HG03064 (cell line): ENCODE data around the gene DOCK11.
"Not testable (repeated sequence)": the region's sequence is repeated elsewhere in the genome, so short reads cannot be mapped to it uniquely, and the experiment has no call there.

Experiments
- ATAC-seq: cut with Tn5 transposase; IDR thresholded peaks from one replicate; pipeline ENCODE4 v1.9.1; 2021; ENCODE audit warnings: low read depth; ENCODE audit not compliant: unreplicated experiment

The DOCK11 gene

GRCh38 chrX:118495061-118495921 lies at the start of gene DOCK11:
Gene DOCK11, plus strand, starts transcription at chrX:118495815. Its CDS starts 157 bp downstream, at chrX:118495972.
- peak; percentile 70 for ATAC-seq

DNA sequence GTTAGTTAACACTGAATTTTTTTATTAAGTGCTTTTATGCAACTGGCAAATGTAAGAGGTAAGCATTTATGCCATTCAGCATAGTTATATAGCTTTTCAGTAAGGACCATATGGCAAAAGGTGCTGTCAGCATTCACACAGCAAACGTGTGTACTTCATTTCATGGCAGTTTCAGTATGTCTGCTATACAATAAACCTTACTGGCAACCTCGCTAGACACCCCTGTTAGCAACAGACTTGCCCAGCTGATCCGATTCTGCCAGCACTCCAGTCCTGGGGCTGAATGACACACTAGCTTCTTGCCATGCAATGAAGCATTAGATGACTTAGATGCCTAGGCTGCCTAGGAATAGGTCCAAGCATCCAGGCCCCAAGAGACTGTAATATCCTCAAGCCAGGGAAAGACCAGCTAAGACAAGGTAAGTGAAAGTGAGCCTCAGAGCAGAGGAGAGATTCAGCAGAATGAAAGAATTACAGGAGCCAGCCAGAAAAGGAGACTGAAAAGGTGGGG lies 47.3 kb upstream of the DOCK11 start:
- no peak for ATAC-seq

DNA sequence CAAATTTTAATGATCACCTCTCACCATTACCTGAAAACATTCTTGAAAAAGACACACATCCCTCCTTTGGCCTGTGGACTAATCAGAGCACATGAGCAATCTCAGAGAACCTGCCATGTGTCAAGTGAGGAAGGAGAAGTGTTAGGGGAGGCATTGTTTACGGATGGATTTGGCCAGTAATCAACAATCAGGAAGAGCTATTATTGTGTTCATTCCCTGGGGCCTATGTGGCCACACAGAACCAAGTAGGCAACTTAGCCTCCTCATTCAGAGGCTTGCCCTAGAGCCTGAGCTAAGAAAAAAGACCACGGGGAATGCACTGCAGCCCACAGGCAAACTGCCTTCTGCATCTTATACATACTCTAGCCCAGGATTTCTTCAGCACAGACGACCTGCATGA lies 40.6 kb upstream of the DOCK11 start:
- no peak for ATAC-seq

DNA sequence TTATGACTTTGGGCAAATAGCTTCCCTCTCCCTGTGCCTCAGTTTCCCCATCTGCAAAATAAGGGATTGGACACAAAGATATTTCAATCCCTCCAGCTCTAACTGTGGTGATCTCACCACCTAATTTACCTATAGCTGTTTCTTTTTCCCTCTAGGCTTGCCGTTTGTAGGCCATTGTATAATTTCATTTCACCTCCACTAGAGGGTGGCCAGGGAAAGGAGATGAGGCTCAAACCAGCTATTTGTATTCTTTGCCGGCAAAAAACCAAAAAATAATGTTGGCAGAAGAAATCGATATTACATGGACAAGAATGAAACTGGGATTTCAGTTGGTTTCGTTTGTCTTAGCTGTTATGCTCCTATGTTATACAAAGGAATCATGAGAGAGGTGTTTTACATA lies 36.1 kb upstream of the DOCK11 start:
- no peak for ATAC-seq

- no peak for ATAC-seq
Measured at GRCh38 chrX:118464501-118464900, 31.1 kb upstream of the DOCK11 start.

DNA sequence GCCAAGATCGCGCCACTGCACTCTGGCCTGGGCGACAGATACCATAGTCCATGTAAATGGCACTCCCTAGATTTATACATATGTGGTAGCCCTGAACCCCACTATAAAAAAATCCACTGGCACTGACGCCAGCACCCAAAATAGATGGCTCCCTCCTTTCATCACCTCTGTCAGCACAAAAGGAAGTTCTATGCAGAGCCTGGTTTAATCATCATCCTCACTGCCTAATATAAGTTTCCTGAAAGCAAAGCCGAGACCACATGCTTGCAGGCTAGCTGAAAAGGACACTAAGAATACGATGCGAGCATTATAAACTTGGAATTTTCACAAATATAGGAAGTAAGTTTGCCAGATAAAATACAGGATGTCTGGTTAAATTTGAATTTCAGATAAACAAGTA lies 27.5 kb upstream of the DOCK11 start:
- no peak for ATAC-seq

GRCh38 chrX:118470721-118471347 lies 24.8 kb upstream of the DOCK11 start:
- not testable (repeated sequence) for ATAC-seq

DNA sequence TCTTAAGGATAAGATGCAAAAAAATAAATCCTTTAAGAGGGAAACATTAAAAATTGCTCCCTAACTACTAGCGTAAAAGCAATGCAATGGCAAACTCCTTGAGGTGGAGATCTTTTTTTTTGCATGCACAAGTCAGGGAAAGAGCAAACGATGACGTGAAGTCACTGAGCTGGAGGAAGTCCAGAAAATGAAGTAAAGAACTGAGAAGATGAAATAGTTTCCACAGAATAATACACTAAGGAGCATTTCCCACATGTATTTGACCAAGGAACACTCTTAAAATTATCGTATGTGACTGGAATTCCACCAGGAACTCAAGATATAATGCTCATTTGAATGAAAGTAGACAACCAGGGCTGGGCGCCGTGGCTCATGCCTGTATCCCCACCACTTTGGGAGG lies 21.0 kb upstream of the DOCK11 start:
- no peak for ATAC-seq

GRCh38 chrX:118475903-118476302 lies 19.7 kb upstream of the DOCK11 start:
- ATAC-seq, result no peak

- ATAC-seq, result no peak
Measured at GRCh38 chrX:118480172-118480571, 15.4 kb upstream of the DOCK11 start.

GRCh38 chrX:118482384-118482783 lies 13.2 kb upstream of the DOCK11 start:
- not testable (repeated sequence) for ATAC-seq

DNA sequence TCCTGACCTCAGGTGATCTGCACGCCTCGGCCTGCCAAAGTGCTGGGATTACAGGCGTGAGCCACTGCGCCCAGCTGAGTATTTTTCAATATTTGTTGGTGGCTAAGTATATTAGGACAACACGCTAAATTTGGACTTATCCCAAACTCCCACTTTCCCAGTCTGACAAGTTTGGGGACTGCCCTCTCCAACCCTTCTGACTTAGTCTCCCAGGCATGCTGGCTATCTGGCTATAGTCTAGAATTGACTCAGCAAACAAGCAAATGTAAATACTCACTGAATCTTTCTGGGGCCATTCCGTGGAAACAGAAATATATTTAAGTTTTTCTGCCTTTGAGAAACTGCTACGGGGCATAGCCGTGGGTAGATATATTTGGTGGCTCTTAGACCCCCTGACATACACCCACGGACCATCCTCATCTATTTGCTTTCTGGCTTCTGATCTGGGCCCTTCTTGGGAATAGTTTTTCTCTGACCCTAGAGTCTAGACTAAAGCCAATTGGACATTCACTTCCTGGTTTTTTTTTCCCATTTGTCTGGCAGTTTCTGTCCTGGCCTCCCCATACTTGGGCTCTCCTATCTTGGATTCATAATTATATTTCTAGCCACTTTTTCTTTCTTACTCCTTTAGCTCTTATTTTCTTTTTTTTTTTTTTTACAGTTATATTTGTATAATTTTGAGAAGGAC lies 11.3 kb upstream of the DOCK11 start:
- ATAC-seq, result no peak

DNA sequence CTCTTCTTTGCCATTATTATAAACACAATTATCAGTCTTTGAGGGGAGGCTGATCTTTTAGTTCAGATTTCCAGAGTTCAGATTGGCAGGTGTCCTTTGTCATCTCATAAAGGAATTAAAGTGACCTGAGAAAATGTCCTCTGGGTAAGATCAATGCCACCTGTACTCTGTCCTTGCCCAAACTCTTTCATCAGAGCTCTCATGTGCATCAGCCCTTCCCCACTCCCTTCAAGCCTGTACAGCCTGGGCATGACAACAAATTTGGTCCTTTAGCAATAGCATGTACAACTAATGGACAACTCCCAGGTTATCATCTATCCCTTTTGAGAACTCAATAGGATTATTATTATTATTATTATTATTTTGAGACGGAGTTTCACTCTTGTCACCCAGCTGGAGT lies 8.9 kb upstream of the DOCK11 start:
- ATAC-seq, result not testable (repeated sequence)

DNA sequence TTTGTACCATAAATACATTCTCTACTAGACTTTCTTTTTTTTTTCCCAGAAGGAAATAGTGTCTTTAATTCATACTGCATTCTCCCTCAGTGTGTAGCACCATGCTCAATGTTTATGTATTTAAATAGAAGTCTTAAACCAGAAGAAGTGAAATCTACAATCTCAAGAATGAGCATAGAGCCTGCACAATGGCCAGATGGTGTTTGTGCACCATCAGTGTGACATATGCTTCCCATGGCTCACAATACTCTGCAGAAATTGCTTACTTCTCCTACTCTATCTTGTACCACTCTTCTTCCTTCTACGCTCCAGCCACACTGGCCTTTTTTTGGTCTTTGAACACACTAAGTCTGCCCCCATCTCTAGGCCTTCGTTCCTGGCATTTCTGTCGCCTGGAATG lies 2.6 kb upstream of the DOCK11 start:
- no peak for ATAC-seq

DNA sequence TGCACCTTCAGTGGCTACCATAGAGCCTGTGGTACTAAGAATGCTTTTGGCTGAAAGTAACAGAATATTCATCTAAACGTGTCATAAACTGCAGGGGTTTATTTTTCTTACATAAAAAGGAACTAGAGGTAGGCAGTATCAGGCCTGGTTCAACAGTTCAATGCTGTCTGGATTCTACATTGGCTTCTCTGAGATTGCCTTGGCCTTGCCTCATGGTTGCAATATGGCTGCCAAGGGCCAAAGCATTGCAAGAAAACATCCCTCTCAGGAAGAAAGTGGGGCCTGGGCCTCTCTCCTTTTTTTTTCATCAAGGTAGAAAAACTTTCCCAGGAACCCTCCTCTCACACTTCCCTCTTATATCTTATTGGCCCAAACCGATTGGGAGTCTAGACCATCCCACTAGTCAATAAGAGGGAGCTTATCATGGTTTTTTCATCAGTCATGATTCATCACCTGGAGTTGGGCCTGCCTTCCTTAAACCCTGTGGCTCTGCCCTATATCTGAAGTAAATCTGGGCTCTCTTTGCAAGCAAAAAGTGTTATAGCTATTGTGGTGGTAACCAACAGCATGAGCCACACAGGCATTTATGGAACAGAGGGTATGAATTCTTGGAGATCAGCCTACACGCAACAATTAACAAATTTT lies 1.8 kb upstream of the DOCK11 start:
- ATAC-seq, result no peak

GRCh38 chrX:118495958-118496762 lies 545 bp downstream of the DOCK11 start:
- peak; percentile 48 for ATAC-seq

DNA sequence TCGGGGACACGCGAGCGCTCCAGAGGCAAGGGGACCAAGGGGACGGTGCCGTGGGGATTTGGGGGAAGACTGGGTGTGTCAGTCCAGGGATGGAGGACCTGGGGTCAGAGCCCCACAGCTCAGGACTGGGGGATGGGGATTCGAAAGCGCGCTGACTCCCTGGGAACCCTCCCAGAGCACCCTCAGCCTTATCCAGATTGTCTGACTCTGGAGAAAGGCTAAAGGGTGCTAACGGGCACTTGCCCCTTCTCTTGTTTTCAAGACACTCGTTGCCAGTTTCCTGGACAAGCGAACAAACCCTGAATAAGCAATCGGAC lies 1.1 kb downstream of the DOCK11 start:
- no peak for ATAC-seq

- no peak for ATAC-seq
Measured at GRCh38 chrX:118497180-118497818, 1.7 kb downstream of the DOCK11 start.

GRCh38 chrX:118498351-118498750 lies 2.7 kb downstream of the DOCK11 start:
- ATAC-seq, result no peak

GRCh38 chrX:118498755-118499154 lies 3.1 kb downstream of the DOCK11 start:
- no peak for ATAC-seq
